Activated CD4-positive, alpha-beta T cell treated with anti-CD3 and anti-CD28 coated beads for 48 hours (primary cell): ENCODE results near the gene FAM120A.
A peak's percentile ranks its signal among the peaks of the same experiment; 100 is the strongest.

ENCODE experiments used
- DNase-seq: peaks from one replicate; pipeline ENCODE4 v3.0.0-alpha.2; 2020

FAM120A gene

GRCh38 chr9:93565089-93565488 is 113.6 kb downstream of the FAM120A start:
- DNase-seq, result no peak

- peak; percentile 99 for DNase-seq
Measured at GRCh38 chr9:93566408-93567270, 115.2 kb downstream of the FAM120A start.

GRCh38 chr9:93567271-93567959 is 115.9 kb downstream of the FAM120A start:
- no peak for DNase-seq

- DNase-seq, result no peak
Measured at GRCh38 chr9:93568169-93568568, 116.7 kb downstream of the FAM120A start.

- no peak for DNase-seq
Measured at GRCh38 chr9:93569621-93570174, 118.2 kb downstream of the FAM120A start.

- no peak for DNase-seq
Measured at GRCh38 chr9:93572221-93572620, 120.7 kb downstream of the FAM120A start.

- no peak for DNase-seq
Measured at GRCh38 chr9:93572636-93573515, 121.4 kb downstream of the FAM120A start.

- DNase-seq, result no peak
Measured at GRCh38 chr9:93573516-93573828, 122.0 kb downstream of the FAM120A start.

- no peak for DNase-seq
Measured at GRCh38 chr9:93574091-93574899, 122.8 kb downstream of the FAM120A start.

GRCh38 chr9:93574900-93575795 is 123.7 kb downstream of the FAM120A start:
- no peak for DNase-seq

- peak; percentile 69 for DNase-seq
Measured at GRCh38 chr9:93575796-93576257, 124.3 kb downstream of the FAM120A start.

GRCh38 chr9:93576258-93577077 is 125.0 kb downstream of the FAM120A start, which contains the start of gene PHF2:
Gene PHF2 (plus strand): TSS chr9:93576584. CDS start chr9:93576774, 190 bp downstream.
- DNase-seq, result peak; percentile 40

- DNase-seq, result no peak
Measured at GRCh38 chr9:93577078-93577974, 125.8 kb downstream of the FAM120A start.

GRCh38 chr9:93577975-93578682 is 126.6 kb downstream of the FAM120A start:
- DNase-seq, result no peak

- no peak for DNase-seq
Measured at GRCh38 chr9:93578844-93579243, 127.4 kb downstream of the FAM120A start.

GRCh38 chr9:93579711-93580516 is 128.4 kb downstream of the FAM120A start:
- no peak for DNase-seq
